ENCODE measurements around the gene MLLT10.
A peak's percentile ranks its signal among the peaks of the same experiment; 100 is the strongest.

The MLLT10 gene

DNA sequence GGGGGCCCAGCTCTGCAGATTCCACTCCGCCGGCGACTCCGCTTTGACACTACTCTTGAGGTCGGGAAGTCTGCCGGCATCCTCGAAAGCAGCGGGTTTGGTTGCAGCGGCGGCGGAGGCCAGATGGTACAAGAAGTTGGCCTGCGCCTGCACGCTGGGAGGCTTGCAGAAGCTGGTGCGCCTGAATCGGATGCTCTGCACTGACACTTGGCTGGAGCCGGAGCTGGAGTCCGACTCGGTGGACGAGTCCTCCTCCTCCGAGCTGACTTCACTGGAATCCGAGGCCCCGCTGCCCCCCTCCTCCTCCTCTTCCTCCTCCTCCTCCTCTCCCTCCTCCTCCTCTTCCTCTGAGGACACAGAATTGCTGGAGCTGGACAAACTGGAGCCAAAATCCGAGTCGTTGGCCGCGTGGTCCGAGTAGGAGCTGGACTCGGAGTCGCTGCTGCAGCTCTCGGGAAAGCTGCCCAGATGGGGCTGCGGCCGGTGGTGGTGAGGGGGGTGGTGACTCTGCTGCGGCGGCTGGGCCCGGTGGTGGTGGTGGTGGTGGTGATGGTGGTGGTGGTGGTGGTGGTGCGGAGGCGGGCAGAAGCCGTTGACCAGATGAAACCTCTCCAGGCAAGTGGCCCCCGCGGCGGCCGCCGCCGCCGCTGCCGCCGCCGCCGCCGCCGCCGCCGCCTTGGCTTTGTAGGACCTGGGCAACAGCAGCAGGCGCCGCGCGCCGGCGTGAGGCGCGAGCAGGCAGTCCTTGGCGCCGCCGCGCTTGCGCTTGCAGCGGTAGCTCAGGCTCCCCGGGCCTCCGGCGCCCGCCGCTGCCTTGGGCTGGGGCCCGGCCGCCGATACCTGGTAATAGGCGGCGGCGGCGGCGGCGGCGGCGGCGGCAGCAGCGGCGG lies 17.5 kb upstream of the MLLT10 start:
- DNase-seq = peak in 44 of 58 donors; percentile 38 to 84 (median 64)

- peak in 37 of 58 donors; percentile 14 to 75 (median 46) for DNase-seq
Observed at GRCh38 chr10:21517134-21518031, 16.6 kb upstream of the MLLT10 start.

- peak in 2 of 58 donors; percentile 18 to 24 for DNase-seq
Observed at GRCh38 chr10:21518149-21518640, 15.8 kb upstream of the MLLT10 start.

DNA sequence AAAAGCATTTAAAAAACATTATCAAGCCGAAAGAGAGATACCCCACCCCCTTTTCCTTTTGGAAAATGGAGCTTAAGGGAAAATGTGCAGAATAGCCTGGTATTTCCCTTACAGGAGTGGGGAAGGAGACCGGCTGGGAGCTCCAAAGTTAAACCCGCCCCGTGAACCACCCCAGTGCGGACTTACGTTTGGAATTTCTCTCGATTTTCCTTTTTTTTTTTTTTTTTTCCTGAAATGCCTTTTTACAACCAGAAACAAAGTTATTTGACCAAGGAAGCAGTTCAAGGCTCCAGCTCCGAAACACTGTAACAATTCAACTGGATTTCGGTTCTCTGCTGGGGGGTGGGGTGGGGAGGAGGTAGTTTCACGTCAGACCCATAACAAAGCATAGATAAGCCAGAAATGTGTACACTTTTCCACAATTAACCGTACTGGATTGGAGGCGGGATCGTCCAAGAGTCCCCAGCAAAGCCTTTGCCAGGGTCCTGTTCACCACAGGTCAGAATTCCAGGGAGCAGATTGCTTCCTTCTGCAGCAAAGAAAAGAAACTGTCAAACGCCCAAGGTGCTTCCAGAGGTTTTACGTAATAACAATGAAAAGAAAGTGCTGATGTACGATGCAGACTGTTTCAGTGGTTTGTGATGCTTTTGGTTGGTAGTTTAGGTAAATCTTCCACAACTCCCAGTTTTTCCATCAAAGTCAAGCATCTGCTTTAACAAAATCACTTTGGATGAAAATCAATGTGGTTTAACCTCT lies 15.2 kb upstream of the MLLT10 start:
- no peak for DNase-seq

- DNase-seq = no peak
Observed at GRCh38 chr10:21519397-21519933, 14.6 kb upstream of the MLLT10 start.

- peak in 1 of 58 donors; percentile 12 for DNase-seq
Observed at GRCh38 chr10:21519941-21520436, 14.0 kb upstream of the MLLT10 start.

- DNase-seq = no peak
Observed at GRCh38 chr10:21520509-21520908, 13.5 kb upstream of the MLLT10 start.

- DNase-seq = no peak
Observed at GRCh38 chr10:21520949-21521348, 13.1 kb upstream of the MLLT10 start.

GRCh38 chr10:21521751-21522533 lies 12.1 kb upstream of the MLLT10 start:
- DNase-seq = no peak

DNA sequence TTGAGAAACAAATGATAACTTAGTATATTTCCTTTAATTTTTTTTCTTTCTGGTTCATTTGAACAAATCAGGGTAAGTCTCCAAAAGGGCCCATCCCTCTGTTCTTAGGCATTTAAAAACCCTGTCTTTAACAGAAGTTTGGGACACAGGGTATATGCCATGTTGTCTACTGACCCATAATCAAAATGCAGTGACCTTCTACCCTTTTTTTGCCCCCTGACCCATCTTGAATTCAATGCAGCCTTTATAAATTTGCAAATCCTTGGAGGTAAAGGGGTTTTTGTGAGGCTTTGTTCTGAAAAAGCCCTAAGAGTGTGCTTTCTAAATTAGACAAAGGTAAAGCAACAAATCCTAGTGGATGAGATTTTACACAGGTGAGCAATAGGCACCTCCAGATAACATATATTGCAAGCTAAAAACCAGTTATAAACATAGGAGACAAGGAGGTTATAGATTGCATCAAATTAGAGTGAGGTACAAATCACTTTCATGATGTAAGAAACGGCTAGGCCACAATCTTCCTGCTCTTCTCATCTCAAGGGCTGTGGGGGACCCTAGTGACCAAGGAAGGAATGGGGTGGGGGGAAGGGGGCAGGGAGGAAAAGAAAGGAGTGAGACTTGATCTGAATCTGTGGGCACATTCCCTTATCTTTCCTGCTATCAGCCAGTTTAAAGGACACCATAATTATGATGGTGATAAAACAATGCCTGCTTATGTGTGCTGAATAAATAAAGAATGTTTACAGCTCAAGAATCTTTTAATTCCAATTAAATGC lies 11.2 kb upstream of the MLLT10 start:
- DNase-seq = no peak

- peak in 2 of 58 donors; percentile 17 to 20 for DNase-seq
Observed at GRCh38 chr10:21523557-21524008, 10.4 kb upstream of the MLLT10 start.

DNA sequence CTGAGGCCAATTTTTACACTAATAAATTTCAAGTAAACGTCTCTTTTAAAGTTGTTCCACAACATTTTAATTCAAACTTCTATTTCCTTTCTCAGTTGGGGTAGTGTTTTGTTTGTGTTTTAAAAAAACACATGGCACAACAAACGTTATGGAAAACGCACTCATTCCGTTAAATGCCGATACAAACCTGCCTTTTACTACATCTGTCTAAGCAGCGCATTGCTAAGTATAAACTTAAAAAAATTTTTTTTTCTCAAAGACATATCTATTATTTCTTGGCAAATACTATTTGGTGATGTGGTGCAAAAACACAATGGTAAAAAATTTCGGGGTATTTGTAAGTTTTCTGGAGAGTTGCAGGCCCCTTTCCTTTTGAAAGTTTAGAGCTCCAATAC lies 9.9 kb upstream of the MLLT10 start:
- no peak for DNase-seq

DNA sequence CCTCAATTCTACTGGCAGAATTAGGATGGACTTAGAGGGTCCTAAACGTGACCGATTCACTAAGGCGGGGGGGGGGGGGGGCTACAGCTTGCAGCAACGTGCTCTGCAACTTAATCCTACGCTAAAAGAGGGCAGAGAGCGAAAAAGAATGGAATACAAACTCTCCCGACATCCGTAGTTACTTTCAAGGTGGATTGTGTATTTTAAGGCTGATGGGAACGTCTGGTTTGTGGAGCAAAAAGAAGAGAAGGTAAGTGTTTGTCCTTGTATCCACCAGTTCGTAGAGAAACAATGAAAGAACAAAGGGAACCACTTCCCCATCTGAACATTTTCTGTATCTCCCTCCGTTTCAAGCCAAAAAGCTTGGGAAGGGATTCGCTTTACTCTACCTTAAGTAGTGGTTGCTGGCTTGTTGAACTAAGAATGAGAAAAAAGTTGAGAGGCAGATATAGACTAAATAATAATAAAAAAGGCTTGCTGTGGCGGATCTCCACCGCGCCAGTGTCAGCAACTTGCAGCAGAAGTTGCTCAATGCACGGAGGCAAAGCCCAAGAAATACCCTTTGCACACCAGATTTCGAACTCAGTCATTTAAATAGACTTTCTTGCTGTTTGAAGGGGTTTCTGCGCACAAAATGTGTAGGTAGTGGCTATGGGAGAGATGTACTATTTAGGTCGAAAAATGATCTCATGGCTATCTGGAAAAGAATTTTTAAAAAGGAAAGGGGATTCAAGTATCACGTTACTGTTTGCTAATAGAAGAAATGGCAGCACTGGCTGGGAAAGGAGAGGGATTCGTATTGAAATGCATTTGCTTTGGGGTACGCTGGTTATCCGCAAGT lies 9.3 kb upstream of the MLLT10 start:
- peak in 6 of 58 donors; percentile 15 to 46 (median 17) for DNase-seq

DNA sequence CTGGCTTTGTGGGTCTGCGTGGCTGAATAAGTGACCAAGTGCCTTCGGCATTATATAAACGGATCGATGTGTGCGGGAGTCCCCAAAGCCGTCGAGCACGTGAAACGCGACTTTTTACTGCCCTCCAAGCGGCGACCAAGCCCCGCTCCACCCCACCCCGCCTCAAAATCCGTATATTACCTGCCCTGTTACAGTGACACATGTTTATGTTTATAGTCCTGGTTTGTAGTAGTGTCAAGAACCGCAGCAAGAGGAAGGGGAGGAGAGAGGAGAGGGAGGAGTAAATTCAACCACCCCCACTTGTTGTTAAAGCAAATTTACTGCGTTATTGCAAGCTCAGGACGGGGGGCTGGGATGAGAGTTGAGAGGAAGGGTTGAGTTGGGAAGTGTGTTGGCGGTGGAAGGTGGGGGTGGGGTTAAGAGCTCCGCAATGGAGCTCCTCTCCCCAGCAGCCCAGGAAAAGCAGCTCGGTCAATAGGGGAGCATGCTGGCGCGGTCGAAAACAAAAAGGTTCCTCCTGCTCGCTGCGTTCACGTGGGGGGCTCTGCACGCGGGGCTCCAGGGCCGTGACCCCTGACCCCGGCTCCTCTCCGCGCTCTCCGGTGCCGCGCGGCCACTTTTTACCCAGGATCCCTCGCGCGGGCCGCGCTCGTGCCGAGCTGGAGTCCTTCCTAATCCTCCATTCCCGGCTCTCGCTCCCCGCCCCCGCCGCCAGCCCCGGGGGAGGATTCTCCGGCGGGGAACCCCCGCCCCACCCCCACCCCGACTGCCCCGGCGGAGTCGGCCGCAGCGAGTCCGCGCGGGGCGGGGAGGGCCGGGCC lies 8.5 kb upstream of the MLLT10 start, which contains the start of gene SKIDA1:
SKIDA1 (minus strand) TSS at position 316 of the 821 bp plus-strand sequence. CDS start 7,860 bp downstream, outside the sequence.
- peak in 57 of 58 donors; percentile 24 to 92 (median 81) for DNase-seq

GRCh38 chr10:21526188-21526859 lies 7.7 kb upstream of the MLLT10 start:
- peak in 52 of 58 donors; percentile 44 to 92 (median 81) for DNase-seq

Measured in anterior cingulate cortex (tissue), 58 donors.